Prostate gland (tissue), 2 donors: ENCODE measurements around the gene ZNF536. TPM values are rescaled to one million over a fixed set of nuclear protein-coding genes. Genes with fewer than 3 reads are reported as not detected.

Experiments used
- DNase-seq: peaks from one replicate; pipeline ENCODE4 v3.0.0-alpha.2; 2019; ENCODE audit warnings: low spot score
- H3K27ac ChIP-seq, 2 donors: fragments of 200-600 bp; sonication (generic); 2 replicates each; pipeline ENCODE4 v1.5.1; 2017 to 2019
- H3K27me3 ChIP-seq: fragments of 200-600 bp; sonication (generic); replicated peaks from 2 replicates; pipeline ENCODE4 v1.5.1; 2019; ENCODE audit not compliant: insufficient read depth
- H3K36me3 ChIP-seq, 2 donors: fragments of 200-600 bp; sonication (generic); 1 replicate in 1 of 2; 2 replicates in 1 of 2; pipeline versions ENCODE4 v1.5.1 to v1.8.1; 2017 to 2019
- H3K4me1 ChIP-seq: fragments of 200-600 bp; sonication (generic); replicated peaks from 2 replicates; pipeline ENCODE4 v1.5.1; 2019
- H3K4me3 ChIP-seq, 2 donors: fragments of 200-600 bp; sonication (generic); 2 replicates each; pipeline ENCODE4 v1.5.1; 2017 to 2019
- H3K9me3 ChIP-seq: fragments of 200-600 bp; sonication (generic); 2 replicates; pipeline ENCODE4 v1.5.1; 2017
- POLR2A ChIP-seq: fragments of 450-650 bp; IDR thresholded peaks from one replicate; pipeline ENCODE4 v1.6.1; 2016; ENCODE audit warnings: antibody characterized with exemption, mild to moderate bottlenecking
- POLR2AphosphoS5 ChIP-seq: sonication (generic); formaldehyde crosslinking; IDR thresholded peaks from one replicate; pipeline ENCODE4 v1.6.1; 2017; ENCODE audit warnings: antibody characterized with exemption
- WGBS: methylation state at CpG from one replicate; pipeline ENCODE4 v1.1.5; 2018; 5-methylcytosine and 5-hydroxymethylcytosine counted together
- intact Hi-C: fragments of 100-400 bp; cut with DNase I; formaldehyde crosslinking; loops from one replicate; pipeline ENCODE4 v1.14.2; 2022
- total RNA-seq, 2 donors: library from RNA; depleted of rRNA; stranded (reverse); fragments of >200 nt; gene quantifications; one replicate each; pipeline ENCODE4 v1.1.0, GENCODE V29; 2016
- TF ChIP-seq, protein P1 (sequence below), 4 experiments: fragments of 200-600 bp in 2 of 4; fragments of 450-650 bp in 2 of 4; sonication (generic) in 2 of 4; IDR thresholded peaks; 1 replicate in 3 of 4; 2 replicates in 1 of 4; pipeline ENCODE4 v1.5.1; 2016 to 2019; ENCODE audit warnings: antibody characterized with exemption in 4 of 4, mild to moderate bottlenecking in 2 of 4, moderate library complexity in 2 of 4

The ZNF536 gene
- total RNA-seq, 2 donors from 2014 or later = 1.1 to 42.0 TPM

DNA sequence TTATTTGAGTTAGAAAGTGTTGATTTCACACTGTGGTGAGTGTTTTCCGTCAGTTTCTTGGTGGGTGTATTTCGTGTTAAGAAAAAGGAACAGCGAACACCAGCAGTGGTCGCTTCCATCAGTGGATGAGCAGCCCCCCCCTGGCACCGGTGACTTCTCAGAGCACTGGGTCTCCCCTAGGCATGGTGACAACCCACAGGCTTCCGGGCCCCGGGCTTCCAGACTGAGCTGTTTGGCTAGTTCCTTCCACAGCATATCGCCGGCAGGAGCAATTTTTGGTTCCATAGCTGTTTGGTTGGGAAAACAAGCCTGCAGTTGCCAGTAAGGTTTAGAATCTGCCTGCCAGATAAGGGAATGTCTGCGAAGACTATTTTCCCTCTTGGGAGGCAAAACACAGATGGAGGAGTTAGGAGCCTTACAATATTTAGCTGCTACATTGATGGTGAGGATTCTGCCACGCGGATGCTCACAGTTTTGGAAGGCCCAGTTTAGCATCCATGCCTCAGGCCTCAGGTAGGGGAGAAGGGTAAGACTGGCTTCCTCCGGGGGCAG, 18.7 kb upstream of the ZNF536 start:
- H3K4me3 ChIP-seq = no peak overlapping the region
- no peak overlapping the region for H3K27ac ChIP-seq
- 95% methylated on average over 13 of the region's 13 CpGs for WGBS
- H3K27me3 ChIP-seq = no peaks in the 10 kb centered on the region
- intact Hi-C loops = no loop called here
- H3K9me3 ChIP-seq = no peaks in the 10 kb centered on the region
- TF ChIP-seq POLR2A (no peak), POLR2AphosphoS5 (no peak)
- TF ChIP-seq, protein P1, sequence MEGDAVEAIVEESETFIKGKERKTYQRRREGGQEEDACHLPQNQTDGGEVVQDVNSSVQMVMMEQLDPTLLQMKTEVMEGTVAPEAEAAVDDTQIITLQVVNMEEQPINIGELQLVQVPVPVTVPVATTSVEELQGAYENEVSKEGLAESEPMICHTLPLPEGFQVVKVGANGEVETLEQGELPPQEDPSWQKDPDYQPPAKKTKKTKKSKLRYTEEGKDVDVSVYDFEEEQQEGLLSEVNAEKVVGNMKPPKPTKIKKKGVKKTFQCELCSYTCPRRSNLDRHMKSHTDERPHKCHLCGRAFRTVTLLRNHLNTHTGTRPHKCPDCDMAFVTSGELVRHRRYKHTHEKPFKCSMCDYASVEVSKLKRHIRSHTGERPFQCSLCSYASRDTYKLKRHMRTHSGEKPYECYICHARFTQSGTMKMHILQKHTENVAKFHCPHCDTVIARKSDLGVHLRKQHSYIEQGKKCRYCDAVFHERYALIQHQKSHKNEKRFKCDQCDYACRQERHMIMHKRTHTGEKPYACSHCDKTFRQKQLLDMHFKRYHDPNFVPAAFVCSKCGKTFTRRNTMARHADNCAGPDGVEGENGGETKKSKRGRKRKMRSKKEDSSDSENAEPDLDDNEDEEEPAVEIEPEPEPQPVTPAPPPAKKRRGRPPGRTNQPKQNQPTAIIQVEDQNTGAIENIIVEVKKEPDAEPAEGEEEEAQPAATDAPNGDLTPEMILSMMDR (IDR thresholded peaks at IDR 0.05) = no peak
- no peaks in the 10 kb centered on the region for H3K4me1 ChIP-seq
- H3K36me3 ChIP-seq = no peaks in the 10 kb centered on the region
- no peak for DNase-seq

DNA sequence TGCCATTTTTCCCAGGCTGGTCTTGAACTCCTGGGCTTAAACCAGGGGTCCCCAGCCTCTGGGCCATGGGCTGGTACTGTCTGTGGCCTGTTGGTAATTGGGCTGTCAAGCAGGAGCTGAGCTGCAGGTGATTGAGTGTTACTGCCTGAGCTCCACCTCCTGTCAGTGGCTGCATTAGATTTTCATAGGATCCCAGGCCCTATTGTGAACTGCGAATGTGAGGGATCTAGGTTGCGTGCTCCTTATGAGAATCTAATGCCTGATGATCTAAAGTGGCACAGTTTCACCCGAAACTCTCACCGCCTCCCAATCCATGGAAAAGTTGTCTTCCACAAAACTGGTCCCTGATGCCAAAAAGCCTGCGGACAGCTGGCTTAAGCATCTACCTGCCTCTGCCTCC, 16.6 kb upstream of the ZNF536 start:
- Histone ChIP-seq H3K4me1 (no peaks in the 10 kb centered on the region), H3K36me3 (no peaks in the 10 kb centered on the region), H3K4me3 (no peak overlapping the region), H3K9me3 (no peaks in the 10 kb centered on the region), H3K27ac (no peak overlapping the region), H3K27me3 (no peaks in the 10 kb centered on the region)
- intact Hi-C loops = no loop called here
- DNase-seq = no peak
- no peak for TF ChIP-seq POLR2A
- TF ChIP-seq POLR2AphosphoS5 = no peak
- TF ChIP-seq, protein P1 (IDR thresholded peaks at IDR 0.05) = no peak
- 98% methylated on average over 5 of the region's 5 CpGs for whole genome bisulfite sequencing

DNA sequence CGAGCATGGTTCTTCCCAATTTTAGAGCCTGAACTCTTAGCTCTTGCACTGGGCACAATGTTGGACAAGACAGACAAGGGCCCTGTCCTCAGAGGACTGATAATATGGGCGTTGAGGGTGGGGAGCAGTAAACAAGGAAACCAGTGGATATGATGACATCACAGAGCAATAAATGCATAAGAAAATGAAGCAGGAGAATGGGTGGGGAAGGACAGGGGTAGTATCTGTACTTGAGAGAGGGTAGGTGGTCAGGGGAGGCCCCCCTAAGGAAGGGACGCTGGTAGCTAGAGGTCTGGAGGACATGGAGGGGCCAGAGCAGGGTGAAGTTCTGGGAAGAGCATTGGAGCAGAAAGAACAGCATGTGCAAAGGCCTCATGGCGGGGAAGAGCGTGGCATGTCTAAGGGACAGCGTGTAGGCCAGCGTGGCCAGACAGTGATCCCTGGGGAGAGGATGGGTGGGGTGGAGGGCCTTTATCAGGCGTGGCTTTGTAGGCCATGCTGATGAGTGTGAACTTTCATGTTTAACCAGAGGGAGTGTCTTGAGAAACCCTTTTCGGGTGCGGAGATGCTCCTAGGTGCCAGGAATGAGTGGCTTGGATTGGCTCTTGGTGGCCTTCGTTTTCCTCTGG, 15.1 kb upstream of the ZNF536 start:
- H3K4me1 ChIP-seq = no peaks in the 10 kb centered on the region
- no peaks in the 10 kb centered on the region for H3K9me3 ChIP-seq
- intact Hi-C loops = no loop called here
- H3K4me3 ChIP-seq = no peak overlapping the region
- WGBS = 88% methylated on average over 11 of the region's 11 CpGs
- DNase-seq = no peak
- H3K27me3 ChIP-seq = no peaks in the 10 kb centered on the region
- no peaks in the 10 kb centered on the region for H3K36me3 ChIP-seq
- TF ChIP-seq POLR2AphosphoS5 = no peak
- H3K27ac ChIP-seq = no peak overlapping the region

DNA sequence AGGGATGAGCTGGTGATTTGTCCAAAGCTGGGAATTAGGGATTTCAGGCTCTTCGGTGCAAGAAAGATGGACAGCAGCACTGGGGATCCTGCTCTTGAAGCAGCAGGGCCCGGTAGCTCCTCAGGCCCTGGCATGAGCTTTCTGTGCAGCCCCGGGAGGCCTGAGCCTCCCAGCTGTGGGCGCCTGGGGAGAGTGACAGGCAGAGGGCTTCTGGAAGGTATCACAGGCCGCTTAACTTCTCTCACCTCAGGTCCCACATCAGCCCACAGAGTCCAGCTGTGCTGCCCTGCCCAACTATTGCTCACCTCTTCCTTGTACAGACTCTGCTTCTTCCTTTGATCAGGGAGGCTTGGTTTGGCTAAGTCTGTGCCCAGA, 14.6 kb upstream of the ZNF536 start:
- H3K9me3 ChIP-seq = no peaks in the 10 kb centered on the region
- DNase-seq = no peak
- WGBS = 92% methylated on average over 5 of the region's 5 CpGs

DNA sequence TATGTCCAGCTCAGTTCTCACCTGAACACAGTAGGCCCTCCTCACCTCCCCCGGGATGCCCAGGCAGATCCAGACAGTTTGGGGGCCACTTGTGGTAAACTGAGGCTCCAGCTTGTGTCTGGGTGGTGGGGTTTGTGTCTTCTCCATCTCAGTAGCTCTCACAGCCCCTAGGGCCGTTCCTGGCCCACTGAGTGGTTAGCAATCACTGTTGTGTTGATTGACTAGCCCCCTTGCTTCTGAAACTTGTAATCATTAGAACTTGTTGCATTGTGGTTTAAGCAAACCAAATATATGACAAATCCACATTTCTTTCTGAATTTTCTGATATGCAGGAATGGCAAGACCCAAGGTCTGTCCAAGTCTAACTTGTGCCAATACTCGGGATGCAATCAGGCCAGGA, 13.9 kb upstream of the ZNF536 start:
- H3K4me1 ChIP-seq = no peaks in the 10 kb centered on the region
- H3K36me3 ChIP-seq = no peaks in the 10 kb centered on the region
- H3K4me3 ChIP-seq = no peak overlapping the region
- intact Hi-C loops = no loop called here
- H3K27me3 ChIP-seq = no peaks in the 10 kb centered on the region
- no peaks in the 10 kb centered on the region for H3K9me3 ChIP-seq
- WGBS = 93% methylated on average over 3 of the region's 3 CpGs
- no peak overlapping the region for H3K27ac ChIP-seq
- DNase-seq = no peak
- TF ChIP-seq POLR2A (no peak), POLR2AphosphoS5 (no peak)
- TF ChIP-seq, protein P1 (IDR thresholded peaks at IDR 0.05) = no peak

More for the DNA sequence above, 14.6 kb upstream of the ZNF536 start:
- no peaks in the 10 kb centered on the region for H3K27me3 ChIP-seq
- no peak overlapping the region for H3K27ac ChIP-seq
- no peak overlapping the region for H3K4me3 ChIP-seq
- TF ChIP-seq POLR2AphosphoS5 = no peak
- TF ChIP-seq, protein P1 (IDR thresholded peaks at IDR 0.05) = no peak
- no peak for TF ChIP-seq POLR2A
- intact Hi-C loops = no loop called here
- no peaks in the 10 kb centered on the region for H3K4me1 ChIP-seq
- H3K36me3 ChIP-seq = no peaks in the 10 kb centered on the region
